SKM-1 treated with dmso at 0.1 percent for 144 hours (cell line): ENCODE data around the gene NTF3.

Experiments used
- DNase-seq: peaks from one replicate; lab custom pipeline; 2025; ENCODE audit not compliant: unreplicated experiment; lab: John Stamatoyannopoulos, UW

Gene NTF3

GRCh38 chr12:5432011-5432400, at the start of gene NTF3:
Gene NTF3 (plus strand): TSS chr12:5432108. CDS start chr12:5432325, 217 bp downstream.
- no peak for DNase-seq

GRCh38 chr12:5384015-5384414, 47.9 kb upstream of the NTF3 start:
- no peak for DNase-seq

- no peak for DNase-seq
Measured at GRCh38 chr12:5388581-5389535, 43.0 kb upstream of the NTF3 start.

- no peak for DNase-seq
Measured at GRCh38 chr12:5390174-5390799, 41.6 kb upstream of the NTF3 start.

- no peak for DNase-seq
Measured at GRCh38 chr12:5391653-5392052, 40.3 kb upstream of the NTF3 start.

- no peak for DNase-seq
Measured at GRCh38 chr12:5392961-5393360, 38.9 kb upstream of the NTF3 start.

GRCh38 chr12:5395443-5396271, 36.3 kb upstream of the NTF3 start:
- DNase-seq = no peak

- no peak for DNase-seq
Measured at GRCh38 chr12:5396541-5396940, 35.4 kb upstream of the NTF3 start.

- DNase-seq = no peak
Measured at GRCh38 chr12:5399266-5399665, 32.6 kb upstream of the NTF3 start.

GRCh38 chr12:5402009-5402935, 29.6 kb upstream of the NTF3 start:
- DNase-seq = no peak

GRCh38 chr12:5403411-5403810, 28.5 kb upstream of the NTF3 start:
- DNase-seq = no peak

- no peak for DNase-seq
Measured at GRCh38 chr12:5407034-5407856, 24.7 kb upstream of the NTF3 start.

GRCh38 chr12:5409619-5410018, 22.3 kb upstream of the NTF3 start:
- no peak for DNase-seq

- DNase-seq = no peak
Measured at GRCh38 chr12:5416571-5416970, 15.3 kb upstream of the NTF3 start.

GRCh38 chr12:5417500-5417899, 14.4 kb upstream of the NTF3 start:
- DNase-seq = no peak

GRCh38 chr12:5428332-5429221, 3.3 kb upstream of the NTF3 start:
- DNase-seq = no peak

- DNase-seq = no peak
Measured at GRCh38 chr12:5429741-5430557, 2.0 kb upstream of the NTF3 start.
